Activated T-cell treated with anti-CD3 and anti-CD28 coated beads for 48 hours (primary cell): ENCODE data around the gene UQCR11.

ENCODE experiments used
- DNase-seq: peaks from one replicate; pipeline ENCODE4 v3.0.0-alpha.2; 2020; ENCODE audit warnings: low read depth

UQCR11 gene

DNA sequence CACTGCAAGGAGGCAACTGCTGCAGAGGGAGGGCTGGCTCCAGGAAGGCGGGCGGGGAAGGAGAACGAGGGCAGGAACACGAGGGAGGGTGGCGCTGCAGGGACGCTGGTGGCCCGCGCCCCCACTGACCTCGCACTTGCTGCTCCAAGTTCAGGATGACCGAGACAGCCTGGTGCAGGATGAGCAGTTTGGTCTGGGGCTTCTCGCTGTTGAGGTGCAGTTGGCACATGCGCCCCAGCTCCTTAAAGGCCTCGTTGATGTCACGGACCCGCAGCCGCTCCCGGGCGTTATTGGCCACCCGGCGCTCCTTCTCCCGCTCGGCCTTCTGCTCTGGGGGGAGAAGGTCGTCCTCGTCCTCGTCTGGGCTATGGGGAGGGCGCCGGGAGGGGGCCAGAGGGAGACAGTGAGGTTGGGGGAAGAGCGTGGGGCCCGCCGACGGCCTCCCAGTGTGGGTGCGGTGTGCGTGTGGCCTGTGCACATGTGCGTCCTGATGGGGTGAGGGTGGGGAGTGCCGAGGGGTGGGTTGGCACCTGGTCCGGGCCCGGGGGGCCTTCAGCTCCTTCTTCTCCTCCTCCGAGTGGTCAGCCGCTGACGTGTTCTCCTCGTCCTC, 10.0 kb upstream of the UQCR11 start:
- no peak for DNase-seq

DNA sequence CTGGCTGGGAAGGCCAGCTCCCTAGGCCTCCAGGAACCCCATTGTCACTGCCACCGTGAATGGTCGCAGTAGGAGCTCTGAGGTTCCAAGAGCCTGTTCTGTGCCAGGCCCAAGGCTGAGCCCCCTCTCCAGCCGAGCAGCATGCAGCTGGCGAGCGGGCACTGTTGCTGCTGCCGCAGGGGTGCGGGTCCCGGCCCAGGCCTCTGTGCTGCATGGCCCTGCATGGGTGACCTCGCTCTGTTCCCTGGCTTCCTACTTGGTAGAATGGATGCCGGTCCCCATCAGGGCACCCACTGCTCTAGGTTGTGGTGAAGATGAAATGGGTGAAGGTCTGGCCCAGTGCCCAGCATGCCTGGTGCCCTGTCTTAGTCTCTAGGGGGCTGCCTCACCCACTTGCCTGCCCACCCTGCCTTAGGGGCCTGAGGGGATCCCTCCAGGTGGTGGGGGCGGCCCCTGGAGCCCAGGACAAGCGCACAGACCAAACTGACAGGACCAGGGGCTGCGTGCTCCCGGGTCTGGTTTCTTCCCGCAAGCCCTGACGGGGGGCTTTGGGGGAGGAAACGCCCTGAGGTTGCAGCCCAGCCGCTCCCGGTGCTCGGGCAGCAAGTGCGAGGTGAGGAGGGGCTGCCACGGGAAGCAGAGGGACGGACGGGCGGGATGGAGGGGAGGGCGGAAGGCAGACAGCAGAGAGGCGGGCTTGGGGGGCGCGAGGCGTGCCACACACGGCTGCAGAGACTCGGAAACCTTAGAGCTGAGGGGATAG, 8.7 kb upstream of the UQCR11 start:
- DNase-seq, result no peak

DNA sequence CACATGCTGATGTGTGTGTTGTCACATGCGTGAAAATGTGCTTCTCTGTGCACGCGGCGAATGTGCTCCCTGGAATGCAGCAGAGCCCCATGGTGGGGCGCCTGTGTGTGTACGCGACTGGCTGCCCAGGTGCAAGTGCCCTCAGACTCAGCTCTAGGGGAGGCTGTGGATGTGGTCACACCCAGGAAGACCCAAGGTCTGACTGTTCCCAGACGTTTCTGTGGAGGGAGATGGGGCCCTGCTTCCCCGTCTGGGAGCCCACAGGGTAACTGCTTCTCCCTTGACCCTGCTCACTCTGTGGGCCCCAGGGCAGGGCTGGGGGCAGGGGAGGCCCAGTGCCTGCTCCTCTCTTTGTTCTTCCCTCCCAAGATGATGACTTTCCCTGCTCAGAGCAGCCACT, 7.9 kb upstream of the UQCR11 start:
- DNase-seq, result no peak

DNA sequence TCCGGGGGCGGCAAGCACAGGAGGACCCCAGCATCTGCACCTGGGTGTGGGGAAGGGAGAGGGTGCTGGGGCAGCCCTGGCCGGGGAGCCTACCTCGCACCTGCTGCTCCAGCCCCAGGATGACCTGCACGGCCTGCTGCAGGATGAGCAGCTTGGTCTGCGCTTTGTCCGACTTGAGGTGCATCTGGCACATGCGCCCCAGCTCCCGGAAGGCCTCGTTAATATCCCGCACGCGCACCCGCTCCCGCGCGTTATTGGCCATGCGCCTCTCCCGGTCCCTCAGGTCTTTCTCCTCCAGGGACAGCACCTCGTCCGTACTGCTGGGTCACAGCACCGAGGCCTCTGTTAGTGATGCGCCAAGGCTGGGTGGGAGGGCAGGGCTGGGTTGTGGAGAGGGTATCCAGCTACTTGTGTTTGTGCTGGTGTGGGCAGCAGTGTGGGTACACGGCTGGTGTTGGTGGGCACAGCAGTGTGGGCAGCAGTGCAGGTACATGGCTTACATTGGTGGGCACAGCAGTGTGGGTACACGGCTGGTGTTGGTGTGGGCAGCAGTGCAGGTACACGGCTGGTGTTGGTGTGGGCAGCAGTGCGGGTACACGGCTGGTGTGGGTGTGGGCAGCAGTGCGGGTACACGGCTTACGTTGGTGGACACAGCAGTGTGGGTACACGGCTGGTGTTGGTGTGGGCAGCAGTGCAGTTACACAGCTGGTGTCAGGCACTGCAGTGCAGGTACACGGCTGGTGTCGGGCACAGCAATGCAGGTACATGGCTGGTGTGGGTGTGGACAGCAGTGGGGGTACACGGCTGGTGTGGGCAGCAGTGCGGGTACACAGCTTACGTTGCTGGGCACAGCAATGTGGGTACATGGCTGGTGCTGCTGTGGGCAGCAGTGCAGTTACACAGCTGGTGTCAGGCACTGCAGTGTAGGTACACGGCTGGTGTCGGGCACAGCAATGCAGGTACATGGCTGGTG, 7.1 kb upstream of the UQCR11 start:
- no peak for DNase-seq

DNA sequence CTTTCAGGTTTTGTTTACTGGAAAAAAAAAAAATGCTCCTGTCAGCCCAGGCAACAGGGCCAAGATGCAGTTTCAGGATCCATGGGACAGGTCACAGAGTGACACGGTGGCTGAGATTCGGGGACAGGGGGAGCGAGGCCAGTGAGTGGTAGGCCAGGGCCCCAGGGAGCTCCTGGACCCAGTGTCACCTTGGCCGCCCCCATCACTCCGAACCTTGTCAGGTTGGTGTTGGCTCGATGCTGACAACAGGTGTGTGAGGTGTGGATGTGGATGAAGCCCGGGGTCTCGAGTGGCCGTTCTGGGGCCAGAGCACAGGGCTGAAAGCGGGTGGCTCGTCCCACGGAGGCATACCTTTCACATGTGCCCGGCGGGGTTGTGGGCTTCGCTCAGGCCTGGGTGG, 6.1 kb upstream of the UQCR11 start:
- DNase-seq, result no peak

DNA sequence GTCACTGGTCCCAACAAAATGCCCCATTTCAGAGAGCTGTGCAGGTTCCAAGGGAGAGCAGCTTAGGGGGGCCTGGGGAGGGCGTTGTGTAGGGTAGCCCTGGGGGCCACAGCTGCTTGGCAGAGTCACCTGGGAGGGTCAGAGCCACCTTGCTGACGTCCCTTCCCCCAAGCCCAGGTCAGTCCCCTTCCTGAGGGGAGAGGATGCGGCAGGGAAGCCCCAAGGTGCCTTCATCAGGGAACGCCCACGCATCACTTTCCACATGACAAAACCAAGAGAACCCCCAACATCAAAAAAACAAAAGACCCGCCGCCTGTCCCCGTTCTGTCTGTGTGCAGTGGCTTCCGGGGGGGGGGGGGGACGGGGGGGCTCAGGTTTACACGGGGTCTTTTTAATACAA, 5.3 kb upstream of the UQCR11 start:
- DNase-seq, result no peak

DNA sequence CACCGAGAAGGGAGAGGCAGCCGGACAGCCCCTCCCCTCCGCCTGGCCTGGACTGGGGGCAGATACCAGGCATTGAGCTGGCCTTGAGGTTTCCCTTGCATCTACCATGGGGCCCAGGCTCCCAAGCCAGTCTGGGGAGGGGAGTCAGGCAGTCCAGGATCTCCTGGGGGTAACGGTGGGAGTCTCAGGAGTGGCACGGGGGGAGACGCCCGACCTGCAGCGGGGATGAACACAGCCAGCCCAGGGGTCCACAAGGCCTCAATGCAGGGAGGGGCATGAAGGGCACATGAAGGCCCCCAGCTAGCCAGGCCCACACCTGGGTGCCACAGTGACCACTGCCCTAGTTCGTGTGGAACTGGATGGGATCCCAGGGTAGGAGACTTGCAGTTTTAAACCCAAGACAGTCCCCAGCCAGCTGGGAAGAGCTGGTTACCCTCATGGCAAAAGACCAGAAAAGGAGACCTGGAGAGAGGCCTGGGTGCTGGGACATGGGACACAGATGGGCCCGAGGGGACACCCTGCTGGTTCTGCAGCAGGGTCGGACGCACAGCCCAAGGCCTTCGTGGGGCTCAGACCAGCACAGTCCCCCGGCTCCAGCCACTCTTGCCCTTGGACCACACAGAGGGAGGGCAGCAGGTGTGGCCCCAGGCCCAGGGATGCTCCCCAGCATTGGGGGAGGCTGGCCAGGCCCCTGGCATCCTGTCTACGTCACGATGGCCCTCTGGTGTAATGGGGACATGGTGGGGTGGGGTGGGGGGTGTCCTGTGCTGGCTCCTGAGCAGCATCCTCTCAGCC, 4.6 kb upstream of the UQCR11 start:
- no peak for DNase-seq

DNA sequence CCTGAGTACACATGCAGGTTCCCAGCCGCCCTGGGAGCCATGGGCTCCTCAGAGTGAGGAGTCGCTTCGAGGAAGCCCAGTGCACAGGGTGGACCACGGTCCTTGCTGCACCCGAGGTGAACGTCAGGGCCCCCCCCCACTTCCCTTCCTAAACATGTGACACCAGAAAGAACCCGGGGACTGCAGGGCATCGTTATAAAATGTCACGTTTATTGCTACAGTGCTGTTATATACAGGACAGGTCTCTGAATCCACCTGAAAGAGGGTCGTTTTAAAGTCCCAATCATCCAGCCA, 3.8 kb upstream of the UQCR11 start:
- no peak for DNase-seq

DNA sequence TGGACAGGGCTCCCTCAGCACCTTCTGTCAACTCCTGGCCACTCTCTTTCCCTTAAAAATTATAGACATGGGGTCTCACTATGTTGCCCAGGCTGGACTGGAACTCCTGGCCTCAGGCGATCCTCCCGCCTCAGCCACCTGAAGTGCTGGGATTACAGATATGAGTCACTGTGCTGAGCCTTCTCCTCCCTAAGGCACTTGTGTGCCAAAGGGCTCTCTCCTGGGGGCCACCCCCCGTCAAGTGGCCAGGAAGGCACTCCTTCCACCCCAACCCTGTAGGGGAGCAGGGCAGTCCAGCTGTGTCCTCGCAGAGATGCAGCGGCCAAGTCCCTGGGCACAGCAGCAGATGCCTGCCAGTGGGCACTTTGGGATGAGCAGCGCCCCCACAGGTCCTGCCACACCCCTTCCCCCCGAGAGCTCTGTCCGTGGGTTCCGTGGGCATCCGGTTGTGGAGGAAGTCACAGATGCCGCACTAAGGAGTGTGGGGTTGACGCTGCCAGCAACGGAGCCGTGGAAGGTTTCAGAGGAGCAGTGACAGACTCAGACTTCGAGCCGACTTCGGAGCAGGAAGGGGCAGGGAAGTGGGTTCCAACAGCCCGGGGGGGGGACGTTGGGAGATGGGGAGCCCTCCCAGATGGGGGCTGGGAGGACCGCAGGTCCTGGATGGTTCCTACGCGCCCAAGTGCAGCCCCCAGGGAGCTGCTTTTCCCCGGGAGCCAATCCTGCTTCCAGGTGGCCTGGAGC, 3.3 kb upstream of the UQCR11 start:
- DNase-seq, result no peak

DNA sequence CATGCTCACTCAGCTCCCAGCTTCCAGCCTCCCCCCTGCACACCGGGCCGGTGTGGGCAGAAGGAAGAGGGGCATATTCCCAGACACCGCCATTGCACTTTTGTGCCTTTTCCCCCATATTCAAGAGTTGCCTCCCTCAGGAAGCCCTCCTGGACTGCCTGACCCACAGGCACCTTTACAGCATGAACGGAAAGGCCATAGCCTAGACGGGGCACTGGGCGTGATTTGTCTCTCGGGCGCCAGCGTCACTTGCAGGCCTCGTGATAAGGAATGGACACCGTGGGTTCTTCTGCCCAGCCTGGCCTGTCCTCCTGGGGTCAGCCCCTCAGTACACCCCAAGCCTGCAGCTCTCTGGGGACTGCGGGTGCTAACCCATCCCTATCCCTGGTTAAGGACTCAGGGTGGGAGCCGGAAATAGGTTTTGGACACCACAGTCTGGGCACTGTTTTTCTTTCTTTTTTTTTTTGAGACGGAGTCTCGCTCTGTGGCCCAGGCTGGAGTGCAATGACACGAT, 933 bp upstream of the UQCR11 start:
- DNase-seq, result no peak

DNA sequence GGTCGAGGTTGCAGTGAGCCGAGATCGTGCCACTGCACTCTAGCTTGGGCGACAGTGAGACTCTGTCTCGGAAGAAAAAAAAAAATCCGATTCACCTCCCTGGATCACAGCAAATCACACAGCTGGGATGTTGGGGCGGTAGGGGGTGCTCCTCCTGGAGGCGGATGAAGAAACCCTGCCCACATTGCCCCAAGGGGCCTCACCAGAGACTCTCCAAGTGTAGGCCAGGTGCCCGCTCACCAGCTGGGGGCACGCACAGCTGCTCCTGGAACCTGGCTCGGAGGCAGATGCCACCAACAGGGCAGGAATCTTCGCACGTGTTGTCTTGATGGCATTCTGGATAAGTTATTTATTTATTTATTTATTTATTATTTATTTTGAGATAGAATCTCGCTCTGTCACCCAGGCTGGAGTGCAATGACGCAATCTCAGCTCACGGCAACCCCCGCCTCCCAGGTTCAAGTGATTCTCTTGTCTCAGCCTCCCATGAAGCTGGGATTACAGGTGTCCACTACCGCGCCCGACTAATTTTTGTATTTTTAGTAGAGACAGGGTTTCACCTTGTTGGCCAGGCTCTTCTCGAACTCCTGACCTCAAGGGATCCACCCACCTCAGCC, 3.1 kb downstream of the UQCR11 start:
- DNase-seq, result no peak

DNA sequence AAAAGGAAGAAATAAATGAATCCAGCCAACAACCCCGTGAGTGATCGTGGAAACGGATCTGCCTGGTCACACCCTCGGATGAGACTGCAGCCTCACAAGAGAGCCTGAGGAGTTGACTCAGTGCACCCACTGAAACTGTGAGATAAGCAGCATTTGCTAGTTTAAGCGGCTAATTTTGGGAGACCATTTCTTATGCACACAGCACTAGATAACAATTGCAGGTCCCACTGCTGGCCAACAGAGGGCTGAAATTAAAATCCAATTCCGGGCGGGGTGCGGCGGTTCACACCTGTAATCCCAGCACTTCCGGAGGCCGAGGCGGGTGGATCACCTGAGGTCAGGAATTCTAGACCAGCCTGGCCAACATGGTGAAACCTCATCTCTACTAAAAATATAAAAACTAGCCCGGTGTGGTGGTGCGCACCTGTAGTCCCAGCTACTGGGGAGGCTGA, 3.6 kb downstream of the UQCR11 start:
- no peak for DNase-seq

DNA sequence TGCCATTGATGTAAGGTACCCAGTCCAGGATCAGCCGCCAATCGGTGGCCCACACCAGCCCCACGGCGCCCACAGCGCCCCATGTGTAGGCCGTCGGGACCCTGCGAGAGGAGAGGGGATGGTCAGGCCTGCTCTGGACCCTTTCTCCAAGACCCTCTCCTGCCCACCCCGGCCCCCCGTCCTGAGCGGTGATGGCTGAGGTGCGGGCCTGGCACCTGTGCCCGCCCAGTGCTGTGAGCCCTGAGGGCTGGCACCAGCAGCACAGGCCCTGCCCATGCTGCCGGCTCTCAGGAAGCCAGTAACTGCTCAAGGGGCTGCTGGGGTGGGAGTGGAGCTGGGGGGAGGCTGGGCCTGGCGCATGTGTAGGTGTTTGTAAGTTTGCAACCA, 5.8 kb downstream of the UQCR11 start:
- no peak for DNase-seq

DNA sequence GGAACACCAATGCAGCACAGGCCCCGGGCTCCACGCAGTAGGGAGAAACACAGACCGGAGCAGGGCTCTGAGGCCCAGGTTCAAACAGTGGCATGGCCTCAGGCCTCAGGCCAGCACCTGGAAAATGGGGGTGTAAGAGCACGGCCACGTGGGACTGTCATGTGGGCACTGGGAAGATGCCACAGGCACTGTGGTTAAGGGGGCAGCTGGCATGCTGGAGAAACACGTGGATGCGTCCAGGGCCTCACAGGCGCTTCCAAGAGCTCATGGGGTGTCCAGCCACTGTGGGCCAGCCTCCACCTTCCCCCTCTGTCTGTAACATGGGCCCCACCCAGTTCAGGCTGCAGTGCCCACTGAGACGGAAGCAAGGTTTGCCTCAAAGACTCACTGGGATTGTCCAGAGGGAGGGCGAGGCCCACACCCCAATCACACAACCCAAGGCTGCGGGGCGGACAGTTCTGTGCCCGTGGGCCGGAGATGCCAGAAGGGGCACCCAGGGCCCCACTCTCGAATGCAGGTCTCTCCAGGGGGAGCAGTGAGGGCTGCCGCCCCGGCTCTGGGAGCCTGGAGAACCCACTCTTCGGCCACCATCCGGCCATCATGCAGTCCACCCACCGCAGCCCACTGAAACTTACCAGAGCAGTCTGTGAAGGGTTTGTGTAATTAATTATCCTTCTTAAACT, 6.3 kb downstream of the UQCR11 start:
- no peak for DNase-seq

DNA sequence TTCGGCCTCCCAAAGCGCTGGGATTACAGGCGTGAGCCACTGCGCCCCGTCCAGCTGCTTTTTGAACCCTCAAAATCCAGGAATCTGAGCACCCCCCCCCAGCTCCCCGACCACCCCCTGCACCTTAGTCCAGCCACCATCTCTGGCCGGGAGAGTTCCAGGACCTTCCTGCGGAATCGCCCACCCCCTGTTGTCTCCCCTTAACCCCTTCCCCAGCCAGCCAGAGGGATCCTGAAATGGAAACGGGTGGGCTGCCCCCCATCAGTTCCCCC, 11.8 kb downstream of the UQCR11 start:
- DNase-seq, result no peak

DNA sequence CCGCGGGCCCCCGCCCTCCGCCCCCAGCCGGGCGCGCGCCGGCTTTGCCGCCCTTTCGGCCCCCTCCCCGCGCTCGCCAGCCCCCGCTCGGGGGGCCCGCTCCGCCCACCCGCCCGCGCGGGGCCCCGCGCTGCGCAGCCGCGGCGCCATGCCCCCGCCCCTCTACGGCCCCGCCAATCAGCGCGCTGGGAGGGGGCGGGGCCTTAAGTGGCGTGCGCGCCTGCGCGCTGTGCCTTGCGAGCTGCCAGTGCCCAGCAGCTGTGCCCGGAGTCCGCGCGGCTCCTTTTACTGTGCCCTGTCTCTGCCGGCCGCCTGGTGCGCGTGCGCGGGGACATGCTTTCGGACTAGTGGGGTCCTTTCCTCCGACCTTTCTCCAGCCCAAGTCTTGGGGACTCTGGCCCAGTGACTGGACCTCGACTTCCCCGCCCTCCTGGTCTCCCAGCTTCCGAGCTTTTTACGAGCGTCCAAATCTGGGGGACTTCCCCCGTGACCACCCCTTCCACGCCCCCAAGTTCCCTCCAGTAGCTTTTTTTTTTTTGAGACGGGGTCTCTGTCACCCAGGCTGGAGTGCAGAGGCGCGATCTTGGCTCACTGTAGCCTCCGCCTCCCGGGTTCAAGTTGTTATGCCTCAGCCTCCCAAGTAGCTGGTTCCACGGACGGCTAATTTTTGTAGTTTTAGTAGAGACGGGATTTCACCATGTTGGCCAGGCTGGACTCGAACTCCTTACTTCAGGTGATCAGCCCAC, 12.3 kb downstream of the UQCR11 start, which contains the start of gene MBD3:
TSS of gene MBD3 (minus strand) at position 111 of the 746 bp plus-strand sequence. CDS start 234 bp downstream, outside the sequence.
- peak; percentile 88 for DNase-seq

DNA sequence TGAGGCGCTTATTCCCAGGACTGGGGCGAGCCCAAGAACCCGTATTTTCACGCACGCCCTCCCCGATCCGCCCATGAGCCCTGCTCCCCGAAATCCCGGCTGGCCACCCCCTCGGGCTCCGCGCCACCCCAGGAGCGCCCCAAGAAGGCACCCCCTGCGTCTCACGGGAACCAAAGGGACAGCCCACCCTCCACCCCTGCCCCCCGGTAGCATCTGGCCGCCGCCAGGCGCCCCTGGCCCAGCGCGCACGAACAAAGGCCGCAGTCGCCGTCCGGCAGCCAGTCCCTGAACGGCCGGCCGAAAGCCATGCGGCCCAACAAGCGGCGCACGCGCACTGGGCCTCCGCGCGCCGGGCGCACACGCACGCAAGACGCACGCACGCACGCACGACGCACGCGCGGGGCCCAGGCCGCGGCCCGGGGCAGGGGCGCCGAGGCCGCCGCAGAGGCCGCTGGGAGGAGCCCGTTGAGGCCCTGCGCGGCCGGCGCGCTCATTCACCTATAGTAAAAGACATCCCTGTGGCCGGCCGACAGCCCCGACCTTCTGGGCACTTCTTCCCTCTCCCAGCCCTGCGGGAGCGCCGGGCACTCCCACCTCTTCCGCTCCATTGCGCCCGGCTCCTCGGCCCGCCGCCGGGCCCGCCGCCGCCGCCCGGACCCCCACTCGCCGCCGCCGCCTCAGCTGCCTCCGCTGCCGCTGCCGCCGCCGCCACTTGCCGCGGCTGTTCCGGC, 13.1 kb downstream of the UQCR11 start:
- DNase-seq, result peak; percentile 85

DNA sequence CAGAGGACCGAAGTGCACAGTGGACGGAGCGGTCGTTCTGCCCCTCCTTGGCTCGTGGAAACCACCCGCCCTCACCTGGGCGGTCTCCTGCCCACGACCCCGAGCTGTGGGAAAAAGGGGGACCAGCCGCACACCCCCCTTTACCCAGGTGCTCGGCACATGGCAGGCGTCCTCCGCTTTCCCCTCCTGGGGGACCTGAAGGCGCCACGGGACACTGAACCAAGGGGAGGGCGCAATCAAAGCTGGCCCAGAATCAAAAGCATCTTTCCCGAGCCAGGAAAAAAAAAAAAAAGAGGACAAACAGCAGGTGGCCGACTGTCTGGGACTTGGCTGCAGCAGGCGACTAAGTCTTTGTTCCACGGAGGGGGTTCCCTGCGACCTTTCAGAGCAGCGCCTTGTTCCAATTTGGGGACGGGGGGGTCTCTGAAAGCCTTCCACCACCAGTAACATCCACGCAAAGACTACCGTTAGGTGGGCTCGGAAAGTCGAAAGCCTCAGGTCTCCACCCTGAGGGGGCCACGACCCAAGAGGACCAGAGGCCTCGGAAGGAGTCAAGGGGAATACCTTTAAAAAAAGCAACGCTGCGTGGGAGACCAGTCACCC, 13.7 kb downstream of the UQCR11 start:
- DNase-seq, result no peak
